Glomerular visceral epithelial cell (primary cell): ENCODE measurements around the gene FOLR2.

Experiments
- DNase-seq: peaks from one replicate; pipeline ENCODE4 v3.0.0-alpha.2; 2016; ENCODE audit errors: extremely low spot score

Gene FOLR2

DNA sequence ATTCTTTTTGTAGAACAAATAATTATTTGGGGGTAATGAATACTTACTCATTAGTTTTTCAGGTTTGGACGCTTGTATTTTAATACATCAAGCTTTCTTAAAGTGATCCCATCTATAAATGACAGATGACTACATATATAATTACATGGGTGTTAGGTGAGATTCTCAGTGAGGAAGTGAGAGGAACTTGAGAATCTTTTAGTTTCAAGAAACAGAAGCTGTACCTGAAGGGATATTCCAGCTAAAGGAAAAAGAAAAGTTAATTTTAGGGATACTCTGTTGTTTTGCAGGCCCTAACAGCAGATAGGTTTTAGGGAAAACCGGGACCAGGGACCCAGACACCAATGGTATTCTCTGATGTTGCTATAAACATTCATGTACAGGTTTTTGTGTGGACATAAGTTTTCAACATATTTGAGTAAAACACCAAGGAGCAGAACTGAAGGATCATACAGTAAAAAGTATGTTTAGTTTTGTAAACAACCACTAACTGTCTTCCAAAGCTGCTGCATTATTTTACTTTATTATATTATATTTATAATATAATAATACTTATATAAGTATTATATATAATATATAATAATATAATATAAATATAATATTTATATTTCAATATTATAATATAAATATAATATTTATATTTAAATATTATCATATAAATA is 51.5 kb downstream of the FOLR2 start:
- DNase-seq, result no peak
